Bronchial epithelial cell (primary cell): Measurements from ENCODE around the gene CDC23. TPM values are rescaled to one million over a fixed set of nuclear protein-coding genes. Genes with fewer than 3 reads are reported as not detected.

Experiments
- DNase-seq: peaks from one replicate; pipeline ENCODE4 v3.0.0-alpha.2; 2010; ENCODE audit warnings: low read depth
- FAIRE-seq: peaks from 2 replicates; lab custom pipeline; 2011; peaks lifted over from hg19 to GRCh38; lab: Jason Lieb, UNC
- H3K27me3 ChIP-seq: 2 replicates; pipeline ENCODE4 v1.5.1; 2011; ENCODE audit warnings: low read length; ENCODE audit not compliant: control insufficient read depth, insufficient read depth
- H3K36me3 ChIP-seq: 2 replicates; pipeline ENCODE4 v1.5.1; 2011; ENCODE audit warnings: low read length; ENCODE audit not compliant: control insufficient read depth, insufficient read depth
- H3K4me3 ChIP-seq: 2 replicates; pipeline ENCODE4 v1.5.1; 2011; ENCODE audit warnings: mild to moderate bottlenecking, low read depth, low read length, control low read depth
- total RNA-seq: library from RNA; depleted of rRNA; stranded (reverse); fragments of >200 nt; gene quantifications from 2 replicates; pipeline ENCODE4 v1.2.1, GENCODE V29; 2014
- TF ChIP-seq, protein P1 (sequence below): IDR thresholded peaks from 2 replicates; pipeline ENCODE4 v1.5.1; 2011; ENCODE audit warnings: mild to moderate bottlenecking, moderate library complexity, low read length, control low read depth, inconsistent platforms; ENCODE audit not compliant: insufficient read depth, severe bottlenecking

CDC23 gene
- total RNA-seq, 1 donor from 2014 or later, result 19.7 TPM

- TF ChIP-seq, protein P1, sequence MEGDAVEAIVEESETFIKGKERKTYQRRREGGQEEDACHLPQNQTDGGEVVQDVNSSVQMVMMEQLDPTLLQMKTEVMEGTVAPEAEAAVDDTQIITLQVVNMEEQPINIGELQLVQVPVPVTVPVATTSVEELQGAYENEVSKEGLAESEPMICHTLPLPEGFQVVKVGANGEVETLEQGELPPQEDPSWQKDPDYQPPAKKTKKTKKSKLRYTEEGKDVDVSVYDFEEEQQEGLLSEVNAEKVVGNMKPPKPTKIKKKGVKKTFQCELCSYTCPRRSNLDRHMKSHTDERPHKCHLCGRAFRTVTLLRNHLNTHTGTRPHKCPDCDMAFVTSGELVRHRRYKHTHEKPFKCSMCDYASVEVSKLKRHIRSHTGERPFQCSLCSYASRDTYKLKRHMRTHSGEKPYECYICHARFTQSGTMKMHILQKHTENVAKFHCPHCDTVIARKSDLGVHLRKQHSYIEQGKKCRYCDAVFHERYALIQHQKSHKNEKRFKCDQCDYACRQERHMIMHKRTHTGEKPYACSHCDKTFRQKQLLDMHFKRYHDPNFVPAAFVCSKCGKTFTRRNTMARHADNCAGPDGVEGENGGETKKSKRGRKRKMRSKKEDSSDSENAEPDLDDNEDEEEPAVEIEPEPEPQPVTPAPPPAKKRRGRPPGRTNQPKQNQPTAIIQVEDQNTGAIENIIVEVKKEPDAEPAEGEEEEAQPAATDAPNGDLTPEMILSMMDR, result no peak
- Histone ChIP-seq H3K36me3 (no peaks in the 10 kb centered on the region), H3K27me3 (no peaks in the 10 kb centered on the region), H3K4me3 (peak within 1 kb of the TSS; percentile 46)
- DNase-seq (peak; percentile 53), FAIRE-seq (no peak)
Measured at GRCh38 chr5:138138949-138139780, 74.0 kb downstream of the CDC23 start, which contains the start of gene NME5. TSS of gene NME5 (minus strand) at chr5:138139428. CDS start at chr5:138138780, 648 bp downstream.

Other genes starting within 250 kb of the CDC23 start
- gene FAM13B, start 180.2 kb downstream of the CDC23 start, total RNA-seq, result 10.5 TPM in 2 replicates
- gene WNT8A, start 129.3 kb downstream of the CDC23 start, total RNA-seq, result not detected in 2 replicates
- gene NME5, start 73.9 kb downstream of the CDC23 start, total RNA-seq, result 0.53 and 0.64 TPM in 2 replicates
- gene BRD8, start 34.7 kb downstream of the CDC23 start, total RNA-seq, result 12.1 and 15.0 TPM in 2 replicates
- gene KIF20A, start 34.2 kb downstream of the CDC23 start, total RNA-seq, result under 0.01 TPM in 2 replicates
- not detected in 2 replicates for gene GFRA3, start 61.3 kb upstream of the CDC23 start, total RNA-seq
- 0.26 TPM in 2 replicates for gene CDC25C, start 118.5 kb upstream of the CDC23 start, total RNA-seq
- 10.3 and 17.7 TPM in 2 replicates for gene FAM53C, start 124.9 kb upstream of the CDC23 start, total RNA-seq
- 42.4 and 44.5 TPM in 2 replicates for gene KDM3B, start 139.4 kb upstream of the CDC23 start, total RNA-seq
- 2.4 and 4.5 TPM in 2 replicates for gene REEP2, start 225.7 kb upstream of the CDC23 start, total RNA-seq